Mammary epithelial cell (primary cell): ENCODE data around the gene CPLX4.

ENCODE experiments used
- CTCF ChIP-seq, 2 donors: IDR thresholded peaks in 1 of 2; conservative IDR thresholded peaks in 1 of 2; 2 replicates each; pipeline ENCODE4 v1.5.1; 2011 to 2012; ENCODE audit warnings: inconsistent platforms in 2 of 2, low read length in 2 of 2, mild to moderate bottlenecking in 2 of 2, control low read depth in 1 of 2, low read depth in 1 of 2; ENCODE audit not compliant: insufficient read depth in 1 of 2; ENCODE audit errors: extremely low read depth in 1 of 2
- EZH2 ChIP-seq: IDR thresholded peaks from 2 replicates; pipeline ENCODE4 v1.6.1; 2012; ENCODE audit warnings: low read length, inconsistent platforms, borderline replicate concordance

DNA sequence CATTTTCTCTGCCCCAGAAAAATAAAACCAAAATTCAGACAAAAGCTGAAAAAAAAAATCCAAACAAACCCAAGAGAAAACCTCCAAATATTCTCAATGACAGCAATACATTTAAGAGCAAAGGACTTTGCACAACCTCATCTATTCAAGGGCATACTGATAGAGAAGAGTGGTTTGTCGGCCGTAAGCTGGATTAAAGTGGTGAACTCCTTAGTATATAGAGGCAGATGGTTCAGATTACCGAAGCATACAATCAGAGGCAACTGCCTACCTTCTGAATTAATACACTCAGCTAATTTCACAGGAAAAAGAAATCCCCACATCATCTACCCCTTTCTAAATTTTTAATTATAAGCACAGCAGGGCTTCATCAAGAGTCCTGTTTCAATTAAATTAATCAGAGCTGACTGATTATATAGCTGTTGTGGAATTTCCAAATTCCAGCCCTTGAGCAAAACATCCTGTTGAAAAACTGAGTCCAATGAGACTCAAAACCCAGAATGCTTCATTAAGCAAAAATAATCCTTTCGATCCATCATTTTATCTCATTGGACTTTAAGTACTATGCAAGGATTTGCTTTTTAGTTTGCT, at the start of gene CPLX4:
- no peak for TF ChIP-seq CTCF (conservative IDR thresholded peaks at IDR 0.05 in 1 of 2, IDR thresholded peaks at IDR 0.05 in 1 of 2; ENCODE audit: extremely low read depth in 1 of 2, insufficient read depth in 1 of 2, low read depth in 1 of 2, low read length in 2 of 2)
- no peak for TF ChIP-seq EZH2
